GM23338 (cell line): ENCODE measurements around the gene EVL. TPM values are rescaled to one million over a fixed set of nuclear protein-coding genes. Genes with fewer than 3 reads are reported as not detected.

Experiments
- ATAC-seq: fragments of 200-7000 bp; cut with Tn5 transposase; 3 replicates; pipeline ENCODE4 v1.9.1; 2020
- DNase-seq: peaks from one replicate; pipeline ENCODE4 v3.0.0-alpha.2; 2015; ENCODE audit warnings: low spot score
- H2AFZ ChIP-seq: fragments of 200-600 bp; sonication (generic); 2 replicates; pipeline ENCODE4 v1.8.0; 2016; ENCODE audit warnings: antibody characterized with exemption, mild to moderate bottlenecking, moderate library complexity
- H3F3A ChIP-seq: fragments of 200-600 bp; sonication (generic); replicated peaks from 2 replicates; pipeline ENCODE4 v1.8.0; 2017; ENCODE audit warnings: antibody characterized with exemption, mixed run types, low read depth
- H3K27ac ChIP-seq: fragments of 200-600 bp; sonication (generic); 2 replicates; pipeline ENCODE4 v1.6.1; 2016; ENCODE audit warnings: low read depth
- H3K27me3 ChIP-seq: fragments of 200-600 bp; sonication (generic); 2 replicates; pipeline ENCODE4 v1.8.0; 2016; ENCODE audit warnings: mild to moderate bottlenecking, mixed run types, moderate library complexity; ENCODE audit not compliant: insufficient read depth
- H3K36me3 ChIP-seq: fragments of 200-600 bp; sonication (generic); 2 replicates; pipeline ENCODE4 v1.8.0; 2016; ENCODE audit warnings: mild to moderate bottlenecking; ENCODE audit not compliant: insufficient read depth
- H3K4me1 ChIP-seq: fragments of 200-600 bp; sonication (generic); 2 replicates; pipeline ENCODE4 v1.8.0; 2016; ENCODE audit warnings: mild to moderate bottlenecking, moderate library complexity; ENCODE audit not compliant: insufficient read depth
- H3K4me2 ChIP-seq: fragments of 200-600 bp; sonication (generic); 2 replicates; pipeline ENCODE4 v1.7.1; 2017; ENCODE audit warnings: mixed run types
- H3K4me3 ChIP-seq: fragments of 200-600 bp; sonication (generic); 2 replicates; pipeline ENCODE4 v1.6.1; 2016; ENCODE audit warnings: mixed run types
- H3K79me2 ChIP-seq: fragments of 200-600 bp; sonication (generic); replicated peaks from 2 replicates; pipeline ENCODE4 v1.8.0; 2017; ENCODE audit warnings: mild to moderate bottlenecking; ENCODE audit not compliant: insufficient read depth
- H3K9me2 ChIP-seq: fragments of 200-600 bp; sonication (generic); 2 replicates; pipeline ENCODE4 v1.8.0; 2017; ENCODE audit not compliant: insufficient read depth
- H4K20me1 ChIP-seq: fragments of 200-600 bp; sonication (generic); replicated peaks from 2 replicates; pipeline ENCODE4 v1.8.0; 2017; ENCODE audit warnings: mild to moderate bottlenecking; ENCODE audit not compliant: insufficient read depth
- H3K27ac Mint-ChIP-seq: 2 replicates; pipeline ENCODE4 v1.8.0; 2020; ENCODE audit warnings: inconsistent platforms, mild to moderate bottlenecking, moderate library complexity, mixed read lengths
- H3K27me3 Mint-ChIP-seq: 3 replicates; pipeline ENCODE4 v1.8.0; 2022; ENCODE audit warnings: low read depth, mild to moderate bottlenecking, moderate library complexity, mixed read lengths, inconsistent platforms; ENCODE audit not compliant: insufficient read depth, poor library complexity
- H3K36me3 Mint-ChIP-seq: 3 replicates; pipeline ENCODE4 v1.8.0; 2021; ENCODE audit warnings: low read depth, mild to moderate bottlenecking, inconsistent platforms, moderate library complexity, mixed read lengths
- H3K4me1 Mint-ChIP-seq: 3 replicates; pipeline ENCODE4 v1.8.0; 2020; ENCODE audit warnings: mild to moderate bottlenecking, inconsistent platforms, mixed read lengths
- H3K4me3 Mint-ChIP-seq: 3 replicates; pipeline ENCODE4 v1.8.0; 2021; ENCODE audit warnings: moderate library complexity, mild to moderate bottlenecking, inconsistent platforms, mixed read lengths
- H3K9me3 Mint-ChIP-seq: 3 replicates; pipeline ENCODE4 v1.8.0; 2020; ENCODE audit warnings: moderate library complexity, mild to moderate bottlenecking, inconsistent platforms, mixed read lengths
- CTCF ChIP-seq, 2 experiments: fragments of 200-600 bp in 1 of 2; sonication (generic) in 1 of 2; conservative IDR thresholded peaks; 2 replicates each; pipeline versions ENCODE4 v1.5.1 to v1.6.1; 2016 to 2017; ENCODE audit warnings: antibody characterized with exemption in 2 of 2, low read depth in 2 of 2, mild to moderate bottlenecking in 2 of 2, moderate library complexity in 1 of 2
- EZH2 ChIP-seq: fragments of 200-600 bp; sonication (generic); IDR thresholded peaks from one replicate; pipeline ENCODE4 v1.8.0; 2017; ENCODE audit warnings: antibody characterized with exemption, mild to moderate bottlenecking, low read depth; ENCODE audit not compliant: unreplicated experiment
- JUNB ChIP-seq: IDR thresholded peaks from one replicate; pipeline ENCODE4 v1.6.1; 2016; ENCODE audit warnings: antibody characterized with exemption; ENCODE audit not compliant: unreplicated experiment
- NANOG ChIP-seq: IDR thresholded peaks from 2 replicates; pipeline ENCODE4 v1.6.1; 2016; ENCODE audit warnings: antibody characterized with exemption, borderline replicate concordance
- POLR2AphosphoS5 ChIP-seq: IDR thresholded peaks from 2 replicates; pipeline ENCODE4 v1.6.1; 2016; ENCODE audit warnings: antibody characterized with exemption, low read depth
- STAT1 ChIP-seq: IDR thresholded peaks from one replicate; pipeline ENCODE4 v1.6.1; 2016; ENCODE audit warnings: antibody characterized with exemption; ENCODE audit not compliant: unreplicated experiment
- ZNF114 ChIP-seq: fragments of 250-450 bp; sonication (Bioruptor Pico); IDR thresholded peaks from 2 replicates; pipeline ENCODE4 v1.5.0; 2020; ENCODE audit warnings: mild to moderate bottlenecking, moderate library complexity
- ZNF462 ChIP-seq: fragments of 250-450 bp; sonication (Bioruptor Pico); IDR thresholded peaks from 2 replicates; pipeline ENCODE4 v1.5.0; 2020; ENCODE audit warnings: mild to moderate bottlenecking, moderate library complexity
- polyA plus RNA-seq: library from polyadenylated mRNA; unstranded; fragments of >200 nt; fragmentation: Nextera tagmentation; extraction: Ambion mirVana; gene quantifications from 2 replicates; pipeline ENCODE4 v1.2.1, GENCODE V29; 2016
- total RNA-seq: library from RNA; depleted of rRNA; stranded (reverse); fragments of >200 nt; shearing (Covaris generic); gene quantifications from 2 replicates; pipeline ENCODE4 v1.2.3, GENCODE V29; 2014

EVL gene
- total and polyA plus RNA-seq, 2 experiments from 2014 or later: 28.2 to 50.5 TPM

GRCh38 chr14:100138955-100139354 lies 73.7 kb downstream of the EVL start:
- no peak overlapping the region for H3K4me3 ChIP-seq
- H3K27ac ChIP-seq: no peak overlapping the region
- H3K4me3 Mint-ChIP-seq: no peak overlapping the region
- no peak for DNase-seq
- H3K27me3 ChIP-seq: no peaks in the 10 kb centered on the region
- ATAC-seq: no peak
- peaks cover 8% of the 10 kb centered on the region for H3K27me3 Mint-ChIP-seq
- no peak overlapping the region for H3K27ac Mint-ChIP-seq
- H3F3A ChIP-seq: no peaks in the 10 kb centered on the region
- TF ChIP-seq POLR2AphosphoS5: no peak
- H3K9me3 Mint-ChIP-seq: no peaks in the 10 kb centered on the region; the same call in 2 of the 3 replicates
- H3K79me2 ChIP-seq: no peaks in the 10 kb centered on the region
- no peaks in the 10 kb centered on the region; the same call in 2 of the 3 replicates for H3K36me3 Mint-ChIP-seq
- H4K20me1 ChIP-seq: no peaks in the 10 kb centered on the region
- H2AFZ ChIP-seq: no peak overlapping the region
- H3K4me2 ChIP-seq: no peak overlapping the region
- H3K4me1 Mint-ChIP-seq: peaks cover 9% of the 10 kb centered on the region
- H3K9me2 ChIP-seq: no peaks in the 10 kb centered on the region
- H3K4me1 ChIP-seq: peaks cover 4% of the 10 kb centered on the region; the same call in 1 of the 2 replicates
- no peaks in the 10 kb centered on the region for H3K36me3 ChIP-seq

GRCh38 chr14:100140452-100141078 lies 75.3 kb downstream of the EVL start:
- H3K4me1 Mint-ChIP-seq: peaks cover 9% of the 10 kb centered on the region
- no peaks in the 10 kb centered on the region for H3F3A ChIP-seq
- H3K4me2 ChIP-seq: peak overlapping the region; percentile 29; the same call in 1 of the 2 replicates
- H3K27me3 Mint-ChIP-seq: peaks cover 8% of the 10 kb centered on the region
- no peaks in the 10 kb centered on the region for H3K36me3 ChIP-seq
- peak; percentile 90 for DNase-seq
- TF ChIP-seq ZNF114: no peak
- TF ChIP-seq JUNB: no peak
- TF ChIP-seq CTCF (conservative IDR thresholded peaks at IDR 0.05; ENCODE audit: low read depth in 2 of 2): peak; percentile 53 to 67
- TF ChIP-seq STAT1: no peak
- TF ChIP-seq ZNF462: no peak
- TF ChIP-seq EZH2: no peak
- no peak for TF ChIP-seq NANOG
- H3K27ac ChIP-seq: peak overlapping the region; percentile 7
- H3K4me3 ChIP-seq: no peak overlapping the region
- ATAC-seq: peak; percentile 89
- no peaks in the 10 kb centered on the region; the same call in 2 of the 3 replicates for H3K9me3 Mint-ChIP-seq
- no peaks in the 10 kb centered on the region for H4K20me1 ChIP-seq
- no peaks in the 10 kb centered on the region for H3K9me2 ChIP-seq
- peaks cover 4% of the 10 kb centered on the region; the same call in 1 of the 2 replicates for H3K4me1 ChIP-seq
- H3K27me3 ChIP-seq: no peaks in the 10 kb centered on the region
- no peaks in the 10 kb centered on the region; the same call in 2 of the 3 replicates for H3K36me3 Mint-ChIP-seq
- no peak overlapping the region for H2AFZ ChIP-seq
- no peaks in the 10 kb centered on the region for H3K79me2 ChIP-seq
- H3K4me3 Mint-ChIP-seq: peak overlapping the region; percentile 24; the same call in 1 of the 3 replicates
- H3K27ac Mint-ChIP-seq: no peak overlapping the region
